ENCODE data around the gene SPATC1L.

SPATC1L gene

DNA sequence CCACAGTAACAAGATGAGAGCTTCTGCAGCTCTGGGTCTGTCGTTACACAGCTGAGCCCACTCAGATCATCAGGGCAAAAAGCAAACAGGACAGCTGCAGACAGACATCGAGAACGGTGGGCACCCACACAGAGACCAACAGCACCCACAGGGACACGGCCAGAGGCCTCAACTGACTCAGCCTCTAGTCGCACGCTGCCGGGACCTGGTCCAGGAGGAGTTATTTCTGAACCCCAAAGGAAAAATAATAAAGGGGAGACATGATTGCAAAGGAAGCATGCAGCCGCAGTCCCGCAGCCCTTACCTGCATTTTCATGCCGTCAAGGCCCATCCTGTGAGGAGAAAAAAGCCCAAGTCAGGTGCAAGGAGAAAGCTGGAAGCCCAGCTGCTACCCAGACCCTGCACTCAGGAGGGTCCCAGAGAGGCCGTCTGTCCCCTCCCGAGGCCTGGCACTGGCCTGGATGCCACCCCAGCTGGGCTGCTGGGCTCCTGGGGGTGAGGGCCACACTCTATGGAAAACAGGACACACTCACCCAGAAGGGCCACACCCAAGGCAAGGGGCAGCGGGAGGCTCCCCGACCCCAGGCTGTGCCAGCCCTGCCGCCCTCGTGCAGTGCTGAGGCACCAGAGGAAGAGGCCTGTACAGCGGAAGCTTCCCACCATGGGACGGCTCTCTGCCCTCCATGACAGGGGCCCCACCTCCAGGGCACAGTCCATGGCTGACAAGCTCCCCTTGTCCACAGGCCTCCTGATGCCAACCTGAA, 28.6 kb upstream of the SPATC1L start:
- Histone ChIP-seq H3K4me3 (ENCODE audit: low read length) (no peak overlapping the region), H3K36me3 (ENCODE audit: control insufficient read depth, insufficient read depth, low read length) (peaks cover 10% of the 10 kb centered on the region), H3K4me1 (ENCODE audit: control insufficient read depth, insufficient read depth, low read length) (no peaks in the 10 kb centered on the region), H3K27me3 (ENCODE audit: control insufficient read depth, insufficient read depth, low read length) (no peaks in the 10 kb centered on the region), H3K9me3 (ENCODE audit: control insufficient read depth, low read length) (no peaks in the 10 kb centered on the region), H3K9ac (ENCODE audit: low read length) (no peak overlapping the region)

DNA sequence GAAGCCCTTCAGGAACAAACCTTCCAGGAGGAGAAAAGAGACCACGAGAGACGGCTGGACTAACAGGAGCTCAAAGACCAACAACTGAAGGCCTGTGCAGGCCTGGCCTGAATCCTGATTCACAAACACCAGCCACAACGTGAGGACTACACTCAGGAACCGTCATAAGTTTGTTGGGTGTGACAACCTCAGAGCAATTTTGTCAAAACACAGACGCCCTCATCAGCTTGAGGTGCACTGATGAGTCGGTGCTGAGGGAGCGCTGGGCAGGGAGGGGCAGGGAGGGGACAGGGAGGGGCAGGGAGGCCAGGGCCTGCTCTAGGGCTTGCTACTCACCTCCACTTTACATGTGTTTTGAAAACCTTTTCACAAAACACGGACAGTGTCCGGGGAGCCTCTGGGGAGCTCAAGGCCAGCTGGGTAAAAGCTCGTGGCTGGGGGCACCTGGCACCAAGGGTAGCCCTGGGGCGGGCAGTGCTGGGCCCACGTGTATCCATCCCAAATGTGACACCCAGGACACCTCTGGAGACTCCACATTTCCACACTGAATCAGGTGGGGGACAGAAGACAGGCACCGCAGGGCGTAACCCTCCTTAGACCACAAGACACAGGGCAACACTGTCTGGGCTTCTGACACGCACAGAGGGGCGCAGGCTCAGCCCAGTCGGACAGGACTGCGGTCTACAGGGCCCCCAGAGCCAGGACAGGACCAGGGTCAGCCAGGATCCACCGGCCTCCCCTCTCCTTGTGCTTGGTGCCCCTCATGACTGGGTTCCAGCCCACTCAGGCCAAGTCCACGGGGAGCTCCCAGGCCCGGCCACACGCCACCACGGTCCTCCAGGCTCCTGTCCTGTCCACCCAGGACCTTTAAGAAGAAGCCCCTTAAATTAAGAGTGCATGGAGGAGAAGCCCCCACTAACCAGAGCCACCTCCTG, 27.8 kb upstream of the SPATC1L start:
- Histone ChIP-seq H3K9ac (ENCODE audit: low read length) (no peak overlapping the region), H3K4me3 (ENCODE audit: low read length) (no peak overlapping the region)

DNA sequence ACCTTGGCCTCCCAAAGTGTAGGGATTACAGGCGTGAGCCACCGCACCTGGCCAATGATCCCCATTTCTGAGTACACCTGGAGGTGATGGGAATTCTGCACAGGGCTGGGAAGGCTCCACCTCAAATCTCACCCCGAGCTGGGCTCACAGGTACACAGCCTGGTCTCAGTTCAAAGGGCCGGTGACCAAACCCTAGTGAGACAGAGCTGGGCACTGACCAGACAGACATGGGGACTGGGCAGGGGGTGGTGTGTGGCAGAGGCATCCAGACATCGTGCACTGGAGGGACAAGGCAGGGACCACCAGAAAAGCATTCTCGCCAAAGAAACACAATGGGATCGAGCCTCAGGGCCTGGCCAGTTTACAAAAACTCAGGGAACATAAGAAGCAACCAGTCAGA, 27.1 kb upstream of the SPATC1L start:
- H3K9me3 ChIP-seq (ENCODE audit: control insufficient read depth, low read length), result no peaks in the 10 kb centered on the region

More for the DNA sequence above, 27.8 kb upstream of the SPATC1L start:
- Histone ChIP-seq H3K9me3 (ENCODE audit: control insufficient read depth, low read length) (no peaks in the 10 kb centered on the region), H3K36me3 (ENCODE audit: control insufficient read depth, insufficient read depth, low read length) (peaks cover 10% of the 10 kb centered on the region), H3K4me1 (ENCODE audit: control insufficient read depth, insufficient read depth, low read length) (no peaks in the 10 kb centered on the region), H3K27me3 (ENCODE audit: control insufficient read depth, insufficient read depth, low read length) (no peaks in the 10 kb centered on the region)

DNA sequence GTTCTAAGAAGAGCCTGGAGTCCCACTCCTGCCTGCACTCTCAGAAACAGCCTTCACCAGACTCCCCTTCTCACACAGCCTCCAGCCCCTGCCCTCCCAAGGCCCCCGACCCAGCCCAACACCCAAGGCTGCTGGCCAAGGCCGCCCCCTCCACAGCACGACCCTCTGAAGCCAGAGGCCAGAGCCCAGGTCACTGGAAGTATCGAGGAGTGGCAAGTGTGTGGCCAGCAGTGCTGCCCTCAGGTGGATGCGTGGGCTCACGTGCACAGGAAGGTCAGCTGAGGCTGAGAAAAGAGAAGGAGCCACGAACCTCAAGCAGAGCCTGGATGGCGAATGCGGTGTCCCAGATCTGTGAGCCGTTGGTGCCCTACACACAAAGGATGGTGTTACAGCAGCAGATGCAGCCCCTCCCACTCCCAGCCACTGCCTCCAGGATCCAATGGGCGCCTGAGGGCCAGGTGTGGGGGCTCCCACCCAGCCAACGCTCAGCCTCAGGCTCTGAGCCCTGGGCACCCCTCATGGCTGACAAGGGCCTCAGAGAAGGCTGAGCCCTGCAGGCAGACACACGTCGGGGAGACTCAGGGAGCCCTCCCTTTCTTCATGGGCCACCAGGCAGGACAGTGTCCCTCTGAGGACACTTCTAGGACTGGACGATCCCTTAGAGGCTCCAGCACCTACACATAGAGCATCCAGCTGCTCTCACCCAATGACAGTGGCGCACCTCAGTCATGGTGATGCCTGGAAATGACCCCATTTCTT, 26.3 kb upstream of the SPATC1L start:
- no peak overlapping the region for H3K4me3 ChIP-seq (ENCODE audit: low read length)
- no peaks in the 10 kb centered on the region for H3K27me3 ChIP-seq (ENCODE audit: control insufficient read depth, insufficient read depth, low read length)
- H3K4me1 ChIP-seq (ENCODE audit: control insufficient read depth, insufficient read depth, low read length), result no peaks in the 10 kb centered on the region
- no peak overlapping the region for H3K9ac ChIP-seq (ENCODE audit: low read length)
- no peaks in the 10 kb centered on the region for H3K9me3 ChIP-seq (ENCODE audit: control insufficient read depth, low read length)
- H3K36me3 ChIP-seq (ENCODE audit: control insufficient read depth, insufficient read depth, low read length), result peaks cover 10% of the 10 kb centered on the region

More for the DNA sequence above, 27.1 kb upstream of the SPATC1L start:
- H3K4me1 ChIP-seq (ENCODE audit: control insufficient read depth, insufficient read depth, low read length), result no peaks in the 10 kb centered on the region
- H3K36me3 ChIP-seq (ENCODE audit: control insufficient read depth, insufficient read depth, low read length), result peaks cover 10% of the 10 kb centered on the region
- no peak overlapping the region for H3K9ac ChIP-seq (ENCODE audit: low read length)
- no peaks in the 10 kb centered on the region for H3K27me3 ChIP-seq (ENCODE audit: control insufficient read depth, insufficient read depth, low read length)
- H3K4me3 ChIP-seq (ENCODE audit: low read length), result no peak overlapping the region

DNA sequence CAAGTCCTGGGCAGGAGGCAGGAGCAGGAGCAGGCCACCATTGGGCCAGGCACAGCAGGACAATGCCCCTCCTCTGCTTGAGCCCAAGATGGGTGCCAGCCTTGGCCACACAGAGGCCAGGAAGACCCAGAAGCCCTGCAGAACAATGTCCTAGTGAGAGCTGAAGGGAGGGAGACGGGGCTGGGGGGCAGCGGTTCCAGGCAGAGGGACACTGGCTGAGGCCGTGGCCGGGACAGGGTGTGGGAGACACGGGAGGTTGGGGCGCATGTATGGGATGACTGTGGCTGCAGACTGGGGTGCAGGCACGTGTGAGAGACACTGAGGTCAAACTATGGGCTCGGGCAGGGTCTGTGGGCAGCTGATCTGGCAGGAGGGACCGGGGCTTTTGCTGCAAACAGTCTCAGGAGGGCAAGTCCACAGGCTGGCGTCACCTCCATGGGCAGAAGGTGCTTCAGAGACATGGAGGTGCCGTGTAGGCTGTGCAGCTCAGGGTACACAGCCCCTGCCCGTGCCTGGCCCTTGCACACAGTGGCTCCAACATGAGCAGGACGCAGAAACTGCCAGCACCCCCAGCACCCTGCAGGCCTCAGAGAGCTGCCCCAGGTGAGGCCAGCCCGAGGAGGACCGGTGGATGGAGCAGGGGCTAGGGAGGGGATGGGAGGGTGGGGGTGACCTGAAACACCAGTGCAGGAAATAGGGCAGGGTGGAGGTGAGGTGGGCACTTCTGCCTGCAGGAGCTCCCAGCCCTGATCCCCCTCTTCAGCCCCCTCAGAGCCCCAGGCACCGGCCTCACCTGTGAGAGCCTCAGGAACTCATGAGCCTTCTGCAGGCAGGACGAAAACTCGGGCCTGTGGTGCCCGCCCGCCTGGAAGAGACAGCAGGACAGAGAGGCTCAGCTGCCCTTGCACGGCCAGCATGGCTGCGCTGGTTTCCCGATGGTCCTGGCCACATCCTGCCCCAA, 24.8 kb upstream of the SPATC1L start:
- Histone ChIP-seq H3K4me3 (ENCODE audit: low read length) (no peak overlapping the region), H3K9me3 (ENCODE audit: control insufficient read depth, low read length) (no peaks in the 10 kb centered on the region), H3K36me3 (ENCODE audit: control insufficient read depth, insufficient read depth, low read length) (peaks cover 10% of the 10 kb centered on the region), H3K27me3 (ENCODE audit: control insufficient read depth, insufficient read depth, low read length) (no peaks in the 10 kb centered on the region), H3K4me1 (ENCODE audit: control insufficient read depth, insufficient read depth, low read length) (no peaks in the 10 kb centered on the region), H3K9ac (ENCODE audit: low read length) (no peak overlapping the region)

DNA sequence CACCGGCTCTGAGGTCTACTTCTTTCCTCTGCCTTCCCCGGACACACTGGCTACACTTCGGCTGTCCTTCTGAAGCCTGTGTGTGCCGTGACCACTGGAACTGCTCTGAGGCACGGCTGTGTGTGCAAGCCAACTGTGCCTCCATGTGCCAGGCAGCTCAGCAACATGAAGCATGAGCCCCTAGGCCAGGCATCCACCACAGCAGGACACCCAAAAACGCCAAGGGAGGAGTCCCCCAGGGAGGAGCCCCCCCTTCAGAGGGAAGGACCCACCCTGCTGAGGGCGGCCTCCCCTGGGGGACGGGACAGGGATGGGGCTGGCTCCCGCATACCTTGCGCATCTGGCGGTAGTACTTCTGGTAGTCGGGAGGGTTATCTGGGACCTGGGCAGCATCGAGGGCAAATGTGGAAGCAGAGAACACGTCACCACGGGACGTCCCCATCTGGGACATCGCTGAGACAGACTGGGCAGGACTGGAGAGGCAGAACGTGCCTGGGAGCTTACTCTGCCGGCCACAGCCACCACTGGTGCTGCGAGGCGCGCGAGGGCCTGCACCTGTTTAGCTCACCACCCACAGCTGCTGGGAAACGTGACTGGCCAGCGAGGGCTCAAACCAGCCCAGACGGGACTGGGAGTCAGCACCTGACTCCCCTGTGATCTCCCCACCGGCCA, 23.8 kb upstream of the SPATC1L start:
- Histone ChIP-seq H3K4me1 (ENCODE audit: control insufficient read depth, insufficient read depth, low read length) (no peaks in the 10 kb centered on the region), H3K9ac (ENCODE audit: low read length) (no peak overlapping the region), H3K27me3 (ENCODE audit: control insufficient read depth, insufficient read depth, low read length) (no peaks in the 10 kb centered on the region), H3K4me3 (ENCODE audit: low read length) (no peak overlapping the region), H3K36me3 (ENCODE audit: control insufficient read depth, insufficient read depth, low read length) (no peaks in the 10 kb centered on the region), H3K9me3 (ENCODE audit: control insufficient read depth, low read length) (no peaks in the 10 kb centered on the region)

DNA sequence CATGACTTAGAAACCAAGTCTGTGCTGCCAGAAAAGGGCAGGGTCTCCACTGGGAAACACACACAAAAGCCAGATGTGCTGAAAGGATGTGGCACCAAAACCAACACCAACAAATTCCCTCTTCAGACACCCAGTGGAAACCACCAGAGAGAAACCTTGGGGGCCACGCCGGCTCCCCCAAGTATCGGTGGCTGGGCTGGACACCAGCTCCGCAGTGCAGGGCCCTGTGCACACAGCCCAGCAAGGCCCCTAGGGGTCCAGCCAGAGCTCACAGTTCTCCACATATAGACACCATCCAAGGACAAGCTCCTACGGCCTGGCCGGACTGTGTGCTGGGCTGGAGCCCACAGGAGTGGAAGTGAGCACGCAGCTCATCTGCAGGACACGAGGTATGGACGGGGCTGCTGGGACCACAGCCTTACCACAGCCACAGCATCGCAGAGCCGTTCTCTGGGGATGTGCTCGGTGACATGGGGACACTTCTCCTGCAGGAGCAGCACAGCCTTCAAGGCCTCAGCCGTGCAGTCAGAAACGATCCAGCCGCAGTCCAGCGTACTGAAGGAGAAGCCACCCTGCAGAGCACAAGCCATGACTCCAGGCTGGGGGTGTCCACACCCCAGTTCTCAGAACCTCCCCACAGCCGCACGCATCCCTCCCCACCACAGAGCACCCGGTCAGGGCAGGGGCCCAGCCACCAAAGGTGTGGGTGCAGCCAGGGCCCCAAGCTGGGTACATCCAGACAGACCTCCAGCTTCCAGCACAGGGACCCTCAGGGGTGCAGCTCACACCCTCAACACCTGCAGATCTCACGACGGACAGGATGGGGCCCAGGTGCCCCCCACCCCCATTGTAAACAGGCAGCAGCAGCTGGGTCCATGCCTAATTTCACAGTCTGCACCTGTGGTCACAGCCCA, 23.0 kb upstream of the SPATC1L start:
- H3K4me1 ChIP-seq (ENCODE audit: control insufficient read depth, insufficient read depth, low read length), result no peaks in the 10 kb centered on the region
- no peak overlapping the region for H3K4me3 ChIP-seq (ENCODE audit: low read length)
- H3K9ac ChIP-seq (ENCODE audit: low read length), result no peak overlapping the region
- H3K27me3 ChIP-seq (ENCODE audit: control insufficient read depth, insufficient read depth, low read length), result no peaks in the 10 kb centered on the region
- no peaks in the 10 kb centered on the region for H3K36me3 ChIP-seq (ENCODE audit: control insufficient read depth, insufficient read depth, low read length)
- H3K9me3 ChIP-seq (ENCODE audit: control insufficient read depth, low read length), result no peaks in the 10 kb centered on the region

DNA sequence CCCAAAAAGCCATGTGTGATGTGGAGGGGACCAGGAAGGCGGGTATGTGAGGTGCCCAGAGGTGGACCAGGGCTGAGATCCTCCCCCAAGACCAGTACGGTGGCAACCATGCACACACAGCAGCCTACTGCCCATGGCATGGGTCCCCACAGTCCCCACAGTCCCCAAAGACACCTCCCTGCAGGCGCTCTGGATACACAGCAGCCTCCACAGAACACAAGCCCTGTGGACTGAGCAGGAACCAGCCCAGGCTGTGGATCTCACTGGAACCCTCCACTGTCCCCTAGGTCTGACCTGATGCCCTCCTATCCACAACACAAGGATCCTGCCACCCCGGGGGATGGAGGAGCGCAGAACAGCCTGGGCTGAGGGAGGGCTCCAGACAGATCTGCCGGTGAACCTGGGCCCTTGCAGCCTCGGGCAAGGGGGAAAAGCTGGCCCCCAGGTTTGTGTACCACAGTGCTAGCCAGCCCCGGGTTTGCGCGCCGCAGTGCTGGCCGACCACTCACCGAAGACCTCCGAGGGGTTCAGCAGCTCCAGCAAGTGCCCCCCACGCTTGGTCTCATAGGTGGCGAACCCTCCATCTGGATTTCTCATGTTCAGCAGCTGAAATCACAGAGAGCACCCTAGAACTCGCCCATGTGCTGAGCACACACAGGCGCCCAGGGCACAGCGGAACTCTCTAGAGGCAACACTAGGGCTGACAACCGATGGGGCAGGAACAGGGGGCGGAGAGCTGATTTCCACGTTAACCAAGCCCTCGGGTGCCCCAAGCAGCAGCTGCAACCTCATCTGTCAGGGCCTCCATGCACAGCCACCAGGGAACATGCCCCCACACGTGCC, 22.1 kb upstream of the SPATC1L start:
- H3K4me3 ChIP-seq (ENCODE audit: low read length), result no peak overlapping the region
- no peak overlapping the region for H3K9ac ChIP-seq (ENCODE audit: low read length)
- no peaks in the 10 kb centered on the region for H3K27me3 ChIP-seq (ENCODE audit: control insufficient read depth, insufficient read depth, low read length)
- H3K36me3 ChIP-seq (ENCODE audit: control insufficient read depth, insufficient read depth, low read length), result no peaks in the 10 kb centered on the region
- H3K4me1 ChIP-seq (ENCODE audit: control insufficient read depth, insufficient read depth, low read length), result no peaks in the 10 kb centered on the region
- no peaks in the 10 kb centered on the region for H3K9me3 ChIP-seq (ENCODE audit: control insufficient read depth, low read length)

DNA sequence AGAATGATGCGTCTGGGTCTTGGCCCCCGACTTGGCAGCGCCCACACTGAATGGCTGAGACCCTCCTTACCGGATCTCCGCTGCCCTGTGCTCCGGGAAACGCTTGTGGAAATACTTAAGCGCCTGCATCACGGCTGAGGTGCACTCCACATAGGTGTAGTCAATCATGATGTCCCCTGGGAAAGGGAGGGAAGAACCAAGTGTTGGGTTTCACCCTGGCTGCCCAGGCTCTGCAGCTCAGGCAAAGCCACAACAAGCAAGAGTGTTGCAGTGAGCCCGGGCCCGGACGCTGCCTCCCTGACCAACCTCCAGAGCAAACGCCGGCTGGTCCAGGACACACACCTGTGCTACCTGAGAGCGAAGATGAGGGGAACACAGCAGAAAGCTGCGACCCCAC, 21.5 kb upstream of the SPATC1L start:
- no peaks in the 10 kb centered on the region for H3K4me1 ChIP-seq (ENCODE audit: control insufficient read depth, insufficient read depth, low read length)
- no peak overlapping the region for H3K9ac ChIP-seq (ENCODE audit: low read length)
- H3K36me3 ChIP-seq (ENCODE audit: control insufficient read depth, insufficient read depth, low read length), result no peaks in the 10 kb centered on the region
- no peaks in the 10 kb centered on the region for H3K9me3 ChIP-seq (ENCODE audit: control insufficient read depth, low read length)
- H3K27me3 ChIP-seq (ENCODE audit: control insufficient read depth, insufficient read depth, low read length), result no peaks in the 10 kb centered on the region
- H3K4me3 ChIP-seq (ENCODE audit: low read length), result no peak overlapping the region
